Measurements from ENCODE around the gene SESN3. TPM values are rescaled to one million over a fixed set of nuclear protein-coding genes. Genes with fewer than 3 reads are reported as not detected.

The SESN3 gene
- total RNA-seq, 1 donor from 2014 or later, result 8.1 TPM

DNA sequence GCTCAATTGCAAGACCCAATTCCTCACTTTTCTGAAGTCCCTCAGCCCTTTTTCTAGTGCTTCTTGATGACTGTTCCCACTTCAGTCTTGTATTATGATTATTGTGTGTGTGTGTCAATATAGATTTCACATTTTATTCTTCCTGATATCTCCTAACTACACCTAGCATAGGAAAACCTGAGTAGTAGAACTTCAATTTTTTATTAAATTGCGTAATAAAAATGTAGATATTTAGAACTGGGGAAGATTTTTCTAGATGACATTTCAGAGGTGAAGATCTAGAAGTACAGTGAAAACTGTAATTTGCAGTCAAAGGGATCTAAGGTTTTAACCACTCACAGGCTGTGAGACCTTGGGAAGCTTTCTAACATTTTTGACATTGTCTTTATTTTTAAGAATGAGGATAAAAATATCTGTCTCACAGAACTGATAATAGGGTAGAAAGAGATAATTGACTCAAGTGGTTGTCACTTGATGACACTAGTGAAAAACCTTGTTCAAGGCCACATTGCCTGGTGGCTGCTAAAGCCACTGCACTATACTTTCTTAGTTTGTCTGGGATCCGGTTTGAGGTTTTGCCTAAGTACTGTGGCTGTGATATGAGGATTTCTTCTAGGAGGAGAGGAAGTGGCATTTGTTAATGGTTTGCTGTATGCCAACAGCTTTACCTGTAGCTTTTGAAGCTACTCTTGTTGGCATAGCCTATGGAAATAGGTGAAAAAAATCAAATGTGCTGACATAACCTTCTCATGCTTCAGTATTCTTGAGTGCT, 32.2 kb upstream of the SESN3 start:
- H3K27ac ChIP-seq (replicated peaks), result no peak overlapping the region
- TF ChIP-seq, protein P1, sequence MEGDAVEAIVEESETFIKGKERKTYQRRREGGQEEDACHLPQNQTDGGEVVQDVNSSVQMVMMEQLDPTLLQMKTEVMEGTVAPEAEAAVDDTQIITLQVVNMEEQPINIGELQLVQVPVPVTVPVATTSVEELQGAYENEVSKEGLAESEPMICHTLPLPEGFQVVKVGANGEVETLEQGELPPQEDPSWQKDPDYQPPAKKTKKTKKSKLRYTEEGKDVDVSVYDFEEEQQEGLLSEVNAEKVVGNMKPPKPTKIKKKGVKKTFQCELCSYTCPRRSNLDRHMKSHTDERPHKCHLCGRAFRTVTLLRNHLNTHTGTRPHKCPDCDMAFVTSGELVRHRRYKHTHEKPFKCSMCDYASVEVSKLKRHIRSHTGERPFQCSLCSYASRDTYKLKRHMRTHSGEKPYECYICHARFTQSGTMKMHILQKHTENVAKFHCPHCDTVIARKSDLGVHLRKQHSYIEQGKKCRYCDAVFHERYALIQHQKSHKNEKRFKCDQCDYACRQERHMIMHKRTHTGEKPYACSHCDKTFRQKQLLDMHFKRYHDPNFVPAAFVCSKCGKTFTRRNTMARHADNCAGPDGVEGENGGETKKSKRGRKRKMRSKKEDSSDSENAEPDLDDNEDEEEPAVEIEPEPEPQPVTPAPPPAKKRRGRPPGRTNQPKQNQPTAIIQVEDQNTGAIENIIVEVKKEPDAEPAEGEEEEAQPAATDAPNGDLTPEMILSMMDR (IDR thresholded peaks at IDR 0.05; ENCODE audit: borderline replicate concordance), result no peak
- no peaks in the 10 kb centered on the region for H3K9me3 ChIP-seq (replicated peaks)
- intact Hi-C loops (cut with micrococcal nuclease), result no loop called here
- no peak for DNase-seq
- H3K36me3 ChIP-seq, result no peaks in the 10 kb centered on the region
- no peak overlapping the region for H3K4me3 ChIP-seq
- no peaks in the 10 kb centered on the region for H3K4me1 ChIP-seq
- no peaks in the 10 kb centered on the region for H3K27me3 ChIP-seq (ENCODE audit: low read depth)

DNA sequence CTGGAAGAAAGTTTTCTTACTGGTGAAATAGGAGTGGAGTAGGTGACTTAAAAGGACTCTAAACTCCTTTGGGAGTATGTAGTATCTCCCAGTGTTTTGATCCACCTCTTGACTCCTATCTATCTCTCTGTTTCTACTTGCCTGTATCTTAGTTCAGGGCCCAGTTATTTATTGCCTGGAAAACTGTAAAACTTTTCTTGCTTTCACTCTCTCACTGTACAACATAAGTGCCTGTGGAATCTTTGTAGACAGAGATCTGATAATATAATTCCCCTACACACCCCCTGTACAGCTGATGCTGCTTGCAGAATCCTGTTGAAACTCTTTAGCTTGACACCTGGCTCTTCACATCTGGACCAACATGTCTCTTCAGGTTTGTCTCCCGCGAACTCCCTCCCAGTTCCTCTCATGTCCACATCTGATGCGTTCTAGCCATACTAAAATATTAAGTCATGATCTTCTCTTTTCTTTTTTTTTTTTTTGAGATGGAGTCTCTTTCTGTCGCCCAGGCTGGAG, 26.5 kb upstream of the SESN3 start:
- Histone ChIP-seq H3K27ac (replicated peaks) (no peak overlapping the region), H3K9me3 (replicated peaks) (no peaks in the 10 kb centered on the region), H3K4me1 (peaks cover 15% of the 10 kb centered on the region), H3K36me3 (no peaks in the 10 kb centered on the region), H3K4me3 (no peak overlapping the region), H3K27me3 (ENCODE audit: low read depth) (no peaks in the 10 kb centered on the region)
- intact Hi-C loops (cut with micrococcal nuclease), result no loop called here
- DNase-seq, result no peak
- TF ChIP-seq, protein P1 (IDR thresholded peaks at IDR 0.05; ENCODE audit: borderline replicate concordance), result no peak

DNA sequence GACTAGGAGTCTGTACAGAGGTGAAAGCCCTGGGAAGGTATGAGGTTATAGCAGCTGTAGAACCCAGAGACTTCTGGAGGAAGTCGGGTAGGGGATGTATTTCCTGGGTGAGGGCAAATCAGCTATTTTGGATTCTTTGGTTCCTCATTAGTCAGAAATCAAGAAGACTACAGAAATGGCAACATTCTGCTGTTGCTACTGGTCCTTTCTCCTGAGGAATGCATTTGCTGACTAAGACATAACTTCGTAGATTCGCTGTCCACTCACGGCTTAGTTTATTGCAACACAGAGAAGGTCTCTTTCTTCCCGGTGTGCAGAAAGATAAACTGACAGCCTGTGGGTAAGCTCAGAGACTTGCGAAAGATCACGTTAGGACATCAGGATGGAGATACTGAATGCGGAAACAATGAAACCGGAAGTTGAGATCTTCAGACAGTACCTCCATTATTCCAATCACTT, 25.3 kb upstream of the SESN3 start:
- Histone ChIP-seq H3K9me3 (replicated peaks) (no peaks in the 10 kb centered on the region), H3K4me3 (no peak overlapping the region), H3K27ac (replicated peaks) (peak overlapping the region; percentile 7), H3K27me3 (ENCODE audit: low read depth) (no peaks in the 10 kb centered on the region), H3K4me1 (peaks cover 15% of the 10 kb centered on the region), H3K36me3 (no peaks in the 10 kb centered on the region)
- intact Hi-C loops (cut with micrococcal nuclease), result no loop called here
- TF ChIP-seq, protein P1 (IDR thresholded peaks at IDR 0.05; ENCODE audit: borderline replicate concordance), result no peak
- no peak for DNase-seq

DNA sequence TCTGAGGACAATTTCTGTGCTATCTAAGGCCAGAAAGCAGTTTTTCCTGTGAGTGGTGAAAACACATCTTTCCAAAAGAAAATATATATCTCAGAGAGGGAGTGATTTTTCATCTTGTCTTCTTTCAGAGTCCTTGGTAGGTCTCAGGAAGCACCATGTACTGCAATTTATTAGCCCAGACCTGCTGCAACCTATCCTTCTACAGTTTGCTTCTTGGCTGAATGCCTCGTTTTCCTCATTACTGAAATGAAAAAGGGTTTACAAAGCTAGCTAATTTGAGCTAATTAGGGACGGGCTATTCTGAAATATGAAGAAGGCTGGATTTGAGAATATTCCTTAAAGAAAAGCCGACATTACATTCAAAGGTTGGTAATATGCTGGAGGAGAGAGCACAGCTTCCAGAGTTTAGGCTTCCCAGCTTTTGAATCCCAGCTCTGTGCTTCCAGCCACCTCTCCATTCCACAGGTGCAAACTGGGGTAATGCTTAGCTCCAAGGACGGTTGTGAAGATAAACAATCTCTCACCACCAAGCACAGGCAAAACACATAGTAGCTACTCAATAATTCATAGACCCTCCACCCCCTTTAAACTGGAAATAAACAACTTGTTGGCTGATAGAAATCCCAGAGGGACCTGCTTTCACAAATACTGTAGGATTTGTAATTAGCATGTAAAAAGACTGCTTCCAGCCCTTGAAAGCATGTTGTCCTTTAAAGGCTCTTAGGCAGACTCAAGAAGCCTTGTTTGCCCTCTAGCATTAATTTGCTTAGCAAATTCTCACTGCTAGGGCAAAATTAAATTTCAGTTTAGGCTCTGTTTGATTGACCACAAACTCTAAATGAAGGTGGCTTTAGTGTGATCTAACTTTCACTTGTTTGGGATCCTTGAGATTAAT, 24.5 kb upstream of the SESN3 start:
- Histone ChIP-seq H3K27me3 (ENCODE audit: low read depth) (no peaks in the 10 kb centered on the region), H3K4me3 (no peak overlapping the region), H3K36me3 (no peaks in the 10 kb centered on the region), H3K27ac (replicated peaks) (peak overlapping the region; percentile 45), H3K4me1 (peaks cover 15% of the 10 kb centered on the region), H3K9me3 (replicated peaks) (no peaks in the 10 kb centered on the region)
- intact Hi-C loops (cut with micrococcal nuclease), result no loop called here
- no peak for DNase-seq
- TF ChIP-seq, protein P1 (IDR thresholded peaks at IDR 0.05; ENCODE audit: borderline replicate concordance), result no peak

DNA sequence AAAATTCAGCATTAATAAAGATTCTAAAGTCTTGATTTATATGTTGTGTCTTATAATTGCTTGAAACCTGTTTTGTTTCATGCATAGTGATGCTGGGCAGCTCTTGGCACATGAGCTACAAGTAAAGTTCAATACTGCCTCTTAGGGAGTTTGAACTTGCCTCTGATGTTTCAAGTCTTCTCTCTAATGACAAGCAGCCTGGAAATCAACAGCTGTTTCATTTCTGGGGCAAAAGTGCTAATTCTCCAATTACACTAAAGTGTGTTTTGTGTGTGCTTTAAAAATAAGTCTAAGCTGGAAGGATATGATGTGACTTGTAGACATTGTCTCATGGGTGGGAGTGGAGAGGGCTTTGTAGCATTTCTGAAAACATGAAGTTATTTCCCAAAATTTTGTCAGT, 23.7 kb upstream of the SESN3 start:
- intact Hi-C loops (cut with micrococcal nuclease), result no loop called here
- Histone ChIP-seq H3K4me1 (peaks cover 15% of the 10 kb centered on the region), H3K36me3 (no peaks in the 10 kb centered on the region), H3K4me3 (no peak overlapping the region), H3K27me3 (ENCODE audit: low read depth) (no peaks in the 10 kb centered on the region), H3K9me3 (replicated peaks) (no peaks in the 10 kb centered on the region), H3K27ac (replicated peaks) (peak overlapping the region; percentile 45)
- DNase-seq, result no peak
- TF ChIP-seq, protein P1 (IDR thresholded peaks at IDR 0.05; ENCODE audit: borderline replicate concordance), result no peak
